ENCODE measurements around the gene ARL3.

The ARL3 gene

GRCh38 chr10:102649797-102650654 is 64.2 kb downstream of the ARL3 start:
- no peak for DNase-seq

GRCh38 chr10:102648889-102649796 is 65.1 kb downstream of the ARL3 start:
- no peak for DNase-seq

GRCh38 chr10:102648269-102648888 is 65.8 kb downstream of the ARL3 start:
- no peak for DNase-seq

GRCh38 chr10:102647443-102648268 is 66.5 kb downstream of the ARL3 start:
- no peak for DNase-seq

- no peak for DNase-seq
Measured at GRCh38 chr10:102646610-102647442, 67.4 kb downstream of the ARL3 start.

- DNase-seq = no peak
Measured at GRCh38 chr10:102645741-102646609, 68.2 kb downstream of the ARL3 start.

- no peak for DNase-seq
Measured at GRCh38 chr10:102645388-102645740, 68.8 kb downstream of the ARL3 start.

GRCh38 chr10:102644646-102645387 is 69.4 kb downstream of the ARL3 start:
- DNase-seq = peak; percentile 49

- no peak for DNase-seq
Measured at GRCh38 chr10:102644066-102644645, 70.0 kb downstream of the ARL3 start, which contains the start of gene TRIM8. TSS of gene TRIM8 (plus strand) at chr10:102644479. CDS start at chr10:102644618, 139 bp downstream.

- DNase-seq = no peak
Measured at GRCh38 chr10:102643336-102644065, 70.7 kb downstream of the ARL3 start.

GRCh38 chr10:102642736-102643335 is 71.4 kb downstream of the ARL3 start:
- no peak for DNase-seq

GRCh38 chr10:102641880-102642735 is 72.1 kb downstream of the ARL3 start:
- DNase-seq = peak; percentile 91

GRCh38 chr10:102641402-102641801 is 72.8 kb downstream of the ARL3 start:
- DNase-seq = no peak

- no peak for DNase-seq
Measured at GRCh38 chr10:102639537-102639936, 74.7 kb downstream of the ARL3 start.

GRCh38 chr10:102635377-102635776 is 78.8 kb downstream of the ARL3 start:
- DNase-seq = no peak

GRCh38 chr10:102634686-102635085 is 79.5 kb downstream of the ARL3 start:
- no peak for DNase-seq

GRCh38 chr10:102633848-102634247 is 80.3 kb downstream of the ARL3 start:
- DNase-seq = no peak
